Measurements from ENCODE around the gene RAB39A. TPM values are rescaled to one million over a fixed set of nuclear protein-coding genes. Genes with fewer than 3 reads are reported as not detected.
"Not testable (repeated sequence)": the region's sequence is repeated elsewhere in the genome, so short reads cannot be mapped to it uniquely, and the experiment has no call there.

The RAB39A gene
- under 1 TPM in 1 of 2 experiments, not detected in 1; 0.18 TPM for total RNA-seq

DNA sequence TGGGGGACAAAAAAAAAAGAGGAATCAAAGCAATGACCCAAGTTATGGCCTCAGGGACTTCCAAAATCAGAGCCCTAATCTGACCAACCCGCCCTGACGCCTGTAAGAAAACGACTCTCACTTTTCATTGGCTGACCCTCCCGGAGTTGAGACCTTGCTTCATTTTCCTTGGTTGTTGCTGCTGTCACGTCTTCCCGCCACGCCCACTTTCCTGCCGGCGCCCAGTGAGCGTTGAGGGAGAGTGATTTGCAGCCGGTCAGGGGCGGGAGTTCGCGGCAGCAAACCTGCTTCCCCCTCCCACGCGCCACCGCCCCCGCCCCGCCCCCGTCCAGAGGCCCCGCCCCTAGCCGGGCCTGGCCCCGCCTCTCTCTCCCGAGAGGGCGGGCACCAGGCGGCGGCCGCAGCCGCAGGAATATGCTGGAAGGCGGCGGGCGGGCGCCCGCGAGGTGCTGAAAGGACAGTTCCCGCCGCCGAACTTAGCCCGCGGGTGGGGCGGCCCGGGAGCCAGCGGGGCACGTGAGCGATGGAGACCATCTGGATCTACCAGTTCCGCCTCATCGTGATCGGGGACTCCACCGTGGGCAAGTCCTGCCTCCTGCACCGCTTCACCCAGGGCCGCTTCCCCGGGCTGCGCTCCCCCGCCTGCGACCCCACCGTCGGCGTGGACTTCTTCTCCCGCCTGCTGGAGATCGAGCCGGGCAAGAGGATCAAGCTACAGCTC is at the start of gene RAB39A:
TSS of gene RAB39A (plus strand) at position 403 of the 721 bp plus-strand sequence. CDS start at position 524, 121 bp downstream.
- peaks cover 10% of the 10 kb centered on the region for H3K4me1 Mint-ChIP-seq (ENCODE audit: low read depth)
- H3K9me3 Mint-ChIP-seq (ENCODE audit: insufficient read depth) = no peaks in the 10 kb centered on the region
- peak; percentile 94 for ATAC-seq
- ChIA-PET CTCF (no interaction called here), POLR2A (no interaction called here)
- peak within 1 kb of the TSS; percentile 73 for H3K4me3 Mint-ChIP-seq
- DNase-seq = peak; percentile 88
- H3K27me3 Mint-ChIP-seq (ENCODE audit: low read depth) = peaks cover 24% of the 10 kb centered on the region
- no peaks in the 10 kb centered on the region for H3K36me3 Mint-ChIP-seq (ENCODE audit: low read depth)
- H3K27ac Mint-ChIP-seq = no peak within 1 kb of the TSS

DNA sequence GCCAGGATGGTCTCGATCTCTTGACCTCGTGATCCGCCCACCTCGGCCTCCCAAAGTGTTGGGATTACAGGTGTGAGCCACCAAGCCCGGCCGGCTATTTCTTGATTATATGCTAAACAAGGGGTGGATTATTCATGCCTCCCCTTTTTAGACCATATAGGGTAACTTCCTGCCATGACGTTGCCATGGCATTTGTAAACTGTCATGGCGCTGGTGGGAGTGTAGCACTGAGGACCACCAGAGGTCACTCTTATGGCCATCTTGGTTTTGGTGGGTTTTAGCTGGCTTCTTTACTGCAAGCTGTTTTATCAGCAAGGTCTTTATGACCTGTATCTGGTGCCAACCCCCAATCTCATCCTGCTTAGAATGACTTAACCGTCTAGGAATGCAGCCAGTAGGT is 46.8 kb upstream of the RAB39A start:
- H3K4me3 Mint-ChIP-seq; POLR2A ChIA-PET; H3K4me1 Mint-ChIP-seq (ENCODE audit: low read depth); H3K27me3 Mint-ChIP-seq (ENCODE audit: low read depth); H3K9me3 Mint-ChIP-seq (ENCODE audit: insufficient read depth); H3K36me3 Mint-ChIP-seq (ENCODE audit: low read depth); ATAC-seq; H3K27ac Mint-ChIP-seq; DNase-seq: not testable (repeated sequence)
- CTCF ChIA-PET = interaction anchor here (0.7 kb wide), 1 partner anchor 82 kb away, joined by 3 read pairs; no protein-coding TSS in a partner anchor

DNA sequence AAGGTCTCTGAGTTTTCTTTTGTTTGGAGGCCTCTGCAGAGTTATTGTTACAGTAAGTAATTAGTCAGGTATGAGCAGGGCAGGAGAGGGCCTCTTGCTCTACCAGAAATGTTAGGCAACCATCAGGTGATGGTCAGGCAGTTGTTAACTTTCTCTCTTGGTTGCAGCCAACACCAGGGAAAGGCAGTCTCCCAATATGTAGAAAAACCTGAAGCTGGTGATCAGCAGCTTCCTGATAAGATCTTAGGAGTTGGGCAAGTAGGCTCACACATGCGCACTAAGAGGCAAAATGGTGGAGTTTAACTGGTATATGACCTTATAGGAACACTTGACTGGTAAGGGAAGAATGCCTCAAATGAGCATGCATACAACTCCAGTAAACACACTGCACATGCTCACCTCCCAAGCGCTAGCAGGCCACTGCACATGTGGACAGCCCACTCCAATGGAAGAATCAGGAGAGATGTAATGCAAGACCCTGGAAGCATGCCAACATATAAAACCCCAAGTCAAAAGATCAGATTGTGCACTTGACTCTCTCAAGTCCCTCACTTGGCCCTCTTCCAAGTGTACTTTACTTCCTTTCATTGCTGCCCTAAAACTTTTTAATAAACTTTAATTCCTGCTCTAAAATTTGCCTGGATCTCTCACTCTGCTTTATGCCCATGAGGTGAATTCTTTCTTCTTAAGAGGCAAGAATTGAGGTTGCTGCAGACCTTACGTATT is 46.0 kb upstream of the RAB39A start:
- CTCF ChIA-PET = interaction anchor here (0.7 kb wide), 1 partner anchor 83 kb away, joined by 3 read pairs; no protein-coding TSS in a partner anchor
- H3K36me3 Mint-ChIP-seq (ENCODE audit: low read depth) = no peaks in the 10 kb centered on the region
- no peaks in the 10 kb centered on the region for H3K4me1 Mint-ChIP-seq (ENCODE audit: low read depth)
- H3K9me3 Mint-ChIP-seq (ENCODE audit: insufficient read depth) = no peaks in the 10 kb centered on the region
- H3K27ac Mint-ChIP-seq = no peak overlapping the region
- H3K4me3 Mint-ChIP-seq = no peak overlapping the region
- POLR2A ChIA-PET = no interaction called here
- DNase-seq = no peak
- no peaks in the 10 kb centered on the region for H3K27me3 Mint-ChIP-seq (ENCODE audit: low read depth)
- ATAC-seq = no peak

DNA sequence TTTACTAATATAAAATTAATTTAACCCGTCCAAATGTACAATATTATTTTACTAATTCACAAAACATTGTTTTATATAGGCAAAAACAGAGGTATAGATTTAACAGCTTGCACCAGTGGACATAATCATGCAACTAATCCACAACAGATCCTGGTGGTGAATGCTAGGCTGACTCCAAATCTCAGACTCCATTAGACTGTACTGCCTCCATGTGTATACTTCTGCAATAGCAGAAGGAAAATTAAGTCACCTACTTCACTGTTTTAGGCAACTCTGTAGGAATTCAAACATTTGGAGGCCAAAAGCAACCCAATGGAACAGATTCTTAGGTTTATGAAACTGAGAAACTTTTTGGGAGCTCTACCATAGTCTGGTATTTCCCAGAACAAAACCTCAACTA is 30.0 kb upstream of the RAB39A start:
- ATAC-seq (peak; percentile 49), DNase-seq (no peak)
- no peaks in the 10 kb centered on the region for H3K4me1 Mint-ChIP-seq (ENCODE audit: low read depth)
- no peak overlapping the region for H3K27ac Mint-ChIP-seq
- no peaks in the 10 kb centered on the region for H3K36me3 Mint-ChIP-seq (ENCODE audit: low read depth)
- H3K27me3 Mint-ChIP-seq (ENCODE audit: low read depth) = peaks cover 15% of the 10 kb centered on the region
- H3K4me3 Mint-ChIP-seq = no peak overlapping the region
- ChIA-PET CTCF (interaction anchor here (0.9 to 1.9 kb wide), 4 partner anchors 19 to 157 kb away, joined by 3 to 9 read pairs (median 3); partner anchors contain the start of gene CUL5), POLR2A (no interaction called here)
- H3K9me3 Mint-ChIP-seq (ENCODE audit: insufficient read depth) = no peaks in the 10 kb centered on the region

DNA sequence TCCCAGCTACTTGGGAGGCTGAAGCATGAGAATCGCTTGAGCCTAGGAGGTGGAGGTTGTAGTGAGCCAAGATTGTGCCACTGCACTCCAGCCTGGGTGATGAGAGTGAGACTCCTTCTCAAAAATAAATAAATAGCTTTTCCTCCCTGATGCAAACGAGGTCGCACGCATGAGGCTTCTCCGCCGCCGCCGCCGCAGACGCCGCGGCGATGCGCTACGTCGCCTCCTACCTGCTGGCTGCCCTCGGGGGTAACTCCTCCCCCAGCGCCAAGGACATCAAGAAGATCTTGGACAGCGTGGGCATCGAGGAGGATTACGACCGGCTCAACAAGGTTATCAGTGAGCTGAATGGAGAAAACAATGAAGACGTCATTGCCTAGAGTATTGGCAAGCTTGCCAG is 20.0 kb upstream of the RAB39A start:
- POLR2A ChIA-PET = no interaction called here
- Mint-ChIP-seq H3K27ac (no peak overlapping the region), H3K4me3 (no peak overlapping the region), H3K9me3 (ENCODE audit: insufficient read depth) (no peaks in the 10 kb centered on the region), H3K27me3 (ENCODE audit: low read depth) (peaks cover 11% of the 10 kb centered on the region), H3K36me3 (ENCODE audit: low read depth) (no peaks in the 10 kb centered on the region), H3K4me1 (ENCODE audit: low read depth) (no peaks in the 10 kb centered on the region)
- CTCF ChIA-PET = no interaction called here
- ATAC-seq (no peak), DNase-seq (no peak)

DNA sequence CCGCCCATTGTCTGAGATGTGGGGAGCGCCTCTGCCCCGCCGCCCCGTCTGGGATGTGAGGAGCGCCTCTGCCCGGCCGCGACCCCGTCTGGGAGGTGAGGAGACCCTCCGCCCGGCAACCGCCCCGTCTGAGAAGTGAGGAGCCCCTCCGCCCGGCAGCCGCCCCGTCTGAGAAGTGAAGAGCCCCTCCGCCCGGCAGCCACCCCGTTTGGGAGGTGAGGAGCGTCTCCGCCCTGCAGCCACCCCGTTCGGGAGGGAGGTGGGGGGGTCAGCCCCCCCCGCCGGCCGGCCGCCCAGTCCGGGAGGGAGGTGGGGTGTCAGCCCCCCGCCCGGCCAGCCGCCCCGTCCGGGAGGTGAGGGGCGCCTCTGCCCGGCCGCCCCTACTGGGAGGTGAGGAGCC is 15.8 kb upstream of the RAB39A start:
- POLR2A ChIA-PET; H3K27me3 Mint-ChIP-seq (ENCODE audit: low read depth); H3K36me3 Mint-ChIP-seq (ENCODE audit: low read depth); H3K4me3 Mint-ChIP-seq; ATAC-seq; CTCF ChIA-PET; DNase-seq; H3K9me3 Mint-ChIP-seq (ENCODE audit: insufficient read depth); H3K27ac Mint-ChIP-seq; H3K4me1 Mint-ChIP-seq (ENCODE audit: low read depth): not testable (repeated sequence)

GRCh38 chr11:107915229-107915628 is 13.0 kb upstream of the RAB39A start:
- CTCF ChIA-PET = interaction anchor here (0.6 kb wide), 1 partner anchor 169 kb away, joined by 4 read pairs; no protein-coding TSS in a partner anchor
- Mint-ChIP-seq H3K4me3 (no peak overlapping the region), H3K4me1 (ENCODE audit: low read depth) (peaks cover 3% of the 10 kb centered on the region)

GRCh38 chr11:107916671-107917241 is 11.5 kb upstream of the RAB39A start:
- H3K27me3 Mint-ChIP-seq (ENCODE audit: low read depth) = no peaks in the 10 kb centered on the region
- no peaks in the 10 kb centered on the region for H3K9me3 Mint-ChIP-seq (ENCODE audit: insufficient read depth)
- no peak overlapping the region for H3K4me3 Mint-ChIP-seq
- H3K4me1 Mint-ChIP-seq (ENCODE audit: low read depth) = peaks cover 3% of the 10 kb centered on the region
- DNase-seq = peak; percentile 42
- H3K27ac Mint-ChIP-seq = no peak overlapping the region
- POLR2A ChIA-PET = no interaction called here
- no peaks in the 10 kb centered on the region for H3K36me3 Mint-ChIP-seq (ENCODE audit: low read depth)
- ATAC-seq = peak; percentile 61
- CTCF ChIA-PET = interaction anchor here (0.7 to 1.4 kb wide), 8 partner anchors 12 to 469 kb away, joined by 3 to 5 read pairs (median 4); partner anchors contain the start of gene CUL5

More at GRCh38 chr11:107915229-107915628, 13.0 kb upstream of the RAB39A start:
- H3K36me3 Mint-ChIP-seq (ENCODE audit: low read depth) = no peaks in the 10 kb centered on the region
- H3K27me3 Mint-ChIP-seq (ENCODE audit: low read depth) = no peaks in the 10 kb centered on the region
- DNase-seq (no peak), ATAC-seq (no peak)
- POLR2A ChIA-PET = no interaction called here
- H3K27ac Mint-ChIP-seq = no peak overlapping the region
- no peaks in the 10 kb centered on the region for H3K9me3 Mint-ChIP-seq (ENCODE audit: insufficient read depth)

DNA sequence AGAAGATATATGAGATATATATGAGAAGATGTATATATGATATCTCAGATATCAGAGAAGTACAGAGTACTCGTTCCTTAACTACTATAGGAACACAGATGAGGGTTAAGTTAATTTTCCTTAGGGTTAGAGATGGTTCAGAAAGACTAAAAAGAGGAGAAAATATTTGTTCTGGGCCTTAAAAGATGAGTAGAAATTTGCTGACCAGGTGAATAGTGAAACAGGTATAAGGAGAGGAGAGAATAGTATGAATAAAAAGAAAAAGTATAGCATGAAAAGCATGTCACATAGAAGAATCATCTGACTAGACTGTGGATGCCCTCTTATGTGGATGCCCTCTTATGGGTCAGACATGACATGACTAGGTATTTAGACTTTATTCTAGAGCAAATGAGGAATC is 6.3 kb upstream of the RAB39A start:
- no peak for DNase-seq
- Mint-ChIP-seq H3K27me3 (ENCODE audit: low read depth) (peaks cover 6% of the 10 kb centered on the region), H3K4me1 (ENCODE audit: low read depth) (no peaks in the 10 kb centered on the region), H3K4me3 (no peak overlapping the region), H3K36me3 (ENCODE audit: low read depth) (no peaks in the 10 kb centered on the region), H3K27ac (no peak overlapping the region), H3K9me3 (ENCODE audit: insufficient read depth) (no peaks in the 10 kb centered on the region)
- ATAC-seq = no peak
- ChIA-PET POLR2A (no interaction called here), CTCF (no interaction called here)

DNA sequence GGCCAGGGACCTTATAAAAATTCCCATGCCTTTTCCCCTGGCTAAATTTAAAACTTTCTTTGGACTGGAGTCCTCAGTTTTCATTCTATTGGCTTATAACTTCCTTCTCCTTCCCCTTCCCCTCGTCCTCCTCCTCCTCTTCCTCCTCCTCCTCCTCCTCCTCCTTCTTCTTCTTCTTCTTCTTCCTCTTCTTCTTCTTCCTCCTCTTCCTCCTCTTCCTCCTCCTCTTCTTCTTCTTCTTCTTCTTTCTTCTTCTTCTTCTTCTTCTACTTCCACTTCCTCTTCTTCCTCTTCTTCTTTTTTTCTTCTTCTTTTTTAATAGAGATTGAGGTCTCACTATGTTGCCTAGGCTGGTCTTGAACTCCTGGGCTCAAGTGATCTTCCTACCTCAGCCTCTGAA is 4.7 kb upstream of the RAB39A start:
- H3K27ac Mint-ChIP-seq; H3K27me3 Mint-ChIP-seq (ENCODE audit: low read depth); H3K36me3 Mint-ChIP-seq (ENCODE audit: low read depth); H3K4me3 Mint-ChIP-seq; ATAC-seq; CTCF ChIA-PET; POLR2A ChIA-PET; H3K4me1 Mint-ChIP-seq (ENCODE audit: low read depth); H3K9me3 Mint-ChIP-seq (ENCODE audit: insufficient read depth); DNase-seq: not testable (repeated sequence)

GRCh38 chr11:107924306-107924705 is 3.9 kb upstream of the RAB39A start:
- POLR2A ChIA-PET = no interaction called here

DNA sequence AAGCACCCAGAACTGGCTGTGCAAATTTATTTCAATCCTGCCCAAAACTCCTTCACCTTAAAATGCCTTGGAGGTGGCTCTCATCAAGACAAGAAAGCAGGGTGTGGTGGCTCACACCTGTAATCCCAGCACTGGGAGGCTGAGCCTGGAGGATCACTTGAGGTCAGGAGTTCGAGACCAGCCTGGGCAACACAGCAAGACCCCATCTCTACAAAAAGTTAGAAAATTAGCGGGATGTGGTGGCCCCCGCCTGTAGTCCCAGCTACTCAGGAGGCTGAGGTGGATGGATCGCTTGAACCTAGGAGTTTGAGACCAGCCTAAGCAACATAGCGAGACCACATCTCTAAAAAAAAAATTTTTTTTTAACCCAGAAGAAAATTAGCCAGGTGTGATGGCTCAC is 689 bp upstream of the RAB39A start:
- H3K27me3 Mint-ChIP-seq (ENCODE audit: low read depth) = peaks cover 24% of the 10 kb centered on the region
- peak overlapping the region; percentile 62 for H3K4me3 Mint-ChIP-seq
- H3K36me3 Mint-ChIP-seq (ENCODE audit: low read depth) = no peaks in the 10 kb centered on the region
- POLR2A ChIA-PET = no interaction called here
- no peak for DNase-seq
- H3K27ac Mint-ChIP-seq = no peak overlapping the region
- ATAC-seq = no peak
- CTCF ChIA-PET = no interaction called here
- no peaks in the 10 kb centered on the region for H3K9me3 Mint-ChIP-seq (ENCODE audit: insufficient read depth)
- H3K4me1 Mint-ChIP-seq (ENCODE audit: low read depth) = peaks cover 10% of the 10 kb centered on the region

More at GRCh38 chr11:107924306-107924705, 3.9 kb upstream of the RAB39A start:
- DNase-seq (no peak), ATAC-seq (no peak)
- Mint-ChIP-seq H3K4me1 (ENCODE audit: low read depth) (peaks cover 10% of the 10 kb centered on the region), H3K27me3 (ENCODE audit: low read depth) (peaks cover 15% of the 10 kb centered on the region), H3K36me3 (ENCODE audit: low read depth) (no peaks in the 10 kb centered on the region), H3K4me3 (no peak overlapping the region), H3K27ac (no peak overlapping the region), H3K9me3 (ENCODE audit: insufficient read depth) (no peaks in the 10 kb centered on the region)
- CTCF ChIA-PET = no interaction called here

All from activated CD8-positive, alpha-beta T cell treated with anti-CD3 and anti-CD28 coated beads, Interleukin-2, amount 10 ng/mL, durations not matched to agents 7 days and 5 days (primary cell).